HG03039 (cell line): Measurements from ENCODE around the gene KCNN1.
"Not testable (repeated sequence)": the region's sequence is repeated elsewhere in the genome, so short reads cannot be mapped to it uniquely, and the experiment has no call there.

ENCODE experiments used
- ATAC-seq: cut with Tn5 transposase; IDR thresholded peaks from one replicate; pipeline ENCODE4 v1.9.1; 2021; ENCODE audit warnings: mild to moderate bottlenecking, moderate library complexity; ENCODE audit not compliant: unreplicated experiment

Gene KCNN1

DNA sequence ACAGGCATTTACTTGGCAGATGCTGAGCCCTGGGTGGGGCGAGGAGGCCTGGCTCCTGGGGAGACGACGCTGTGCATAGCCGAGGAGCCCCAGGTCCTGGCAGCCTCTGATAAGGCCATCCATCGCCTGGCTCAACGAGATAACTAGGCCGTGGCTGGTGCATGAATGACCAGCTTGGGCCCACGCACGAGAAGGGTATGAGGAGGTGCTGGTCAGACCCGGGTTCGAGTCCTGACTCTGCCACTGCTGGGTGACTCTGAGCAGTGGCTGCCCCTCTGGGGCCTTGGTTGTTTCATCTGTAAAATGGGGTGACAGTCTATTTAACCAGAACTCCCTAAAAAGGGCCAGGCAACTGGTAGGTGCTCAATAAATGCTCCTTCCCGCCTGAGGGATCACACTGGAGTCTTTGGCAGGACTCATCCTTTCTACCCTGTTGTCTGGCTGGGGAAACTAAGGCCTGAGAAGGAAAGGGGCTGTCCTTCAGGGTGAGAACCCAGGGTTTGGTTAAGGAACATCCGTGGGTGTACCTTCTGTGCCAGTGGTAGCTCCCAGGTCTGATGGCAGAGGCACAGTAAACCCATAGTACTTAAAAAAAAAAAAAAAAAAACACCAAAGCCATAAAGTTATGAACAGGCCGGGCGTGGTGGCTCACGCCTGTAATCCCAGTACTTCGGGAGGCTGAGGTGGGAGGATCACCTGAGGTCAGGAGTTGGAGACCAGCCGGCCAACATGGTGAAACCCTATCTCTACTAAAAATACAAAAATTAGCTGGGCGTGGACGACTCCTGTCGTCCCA, 33.0 kb downstream of the KCNN1 start:
- ATAC-seq: no peak

GRCh38 chr19:18000480-18000914, 33.6 kb downstream of the KCNN1 start:
- ATAC-seq: no peak

GRCh38 chr19:18000915-18001776, 34.2 kb downstream of the KCNN1 start:
- ATAC-seq: no peak

- no peak for ATAC-seq
Measured at GRCh38 chr19:18001777-18002345, 35.0 kb downstream of the KCNN1 start.

DNA sequence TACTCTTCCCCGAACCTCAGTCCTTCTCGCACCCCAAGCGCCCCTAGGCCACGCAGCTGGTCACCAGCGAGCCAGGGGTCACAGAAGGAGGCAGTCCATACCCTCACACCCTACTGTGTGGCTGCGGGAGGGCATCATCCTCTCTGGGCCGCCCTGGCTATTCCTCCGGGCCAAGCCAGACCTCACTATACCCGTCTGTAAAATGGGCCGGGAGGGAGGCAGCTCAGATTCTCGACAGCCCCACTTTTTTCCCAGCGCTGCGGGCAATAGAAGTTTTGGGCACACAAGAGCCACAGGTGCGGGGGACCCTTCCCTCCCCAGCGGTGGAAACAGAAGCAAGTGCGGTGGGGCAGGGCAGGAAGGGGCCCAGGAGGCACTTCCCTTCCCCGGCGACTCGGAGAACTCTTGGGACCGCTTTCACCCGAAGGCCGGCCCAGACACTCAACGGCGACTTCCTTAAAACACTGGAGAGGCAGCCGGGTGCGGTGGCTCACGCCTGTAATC, 35.5 kb downstream of the KCNN1 start:
- no peak for ATAC-seq

GRCh38 chr19:18005750-18006149, 38.8 kb downstream of the KCNN1 start:
- ATAC-seq: not testable (repeated sequence)

- ATAC-seq: no peak
Measured at GRCh38 chr19:18007044-18007916, 40.4 kb downstream of the KCNN1 start.

- no peak for ATAC-seq
Measured at GRCh38 chr19:18007917-18008673, 41.2 kb downstream of the KCNN1 start, which contains the start of gene ARRDC2. ARRDC2 (plus strand) TSS chr19:18008170; CDS start chr19:18008311, 141 bp downstream.

GRCh38 chr19:18008814-18009213, 41.9 kb downstream of the KCNN1 start:
- ATAC-seq: no peak

GRCh38 chr19:18009412-18010066, 42.6 kb downstream of the KCNN1 start:
- ATAC-seq: no peak

DNA sequence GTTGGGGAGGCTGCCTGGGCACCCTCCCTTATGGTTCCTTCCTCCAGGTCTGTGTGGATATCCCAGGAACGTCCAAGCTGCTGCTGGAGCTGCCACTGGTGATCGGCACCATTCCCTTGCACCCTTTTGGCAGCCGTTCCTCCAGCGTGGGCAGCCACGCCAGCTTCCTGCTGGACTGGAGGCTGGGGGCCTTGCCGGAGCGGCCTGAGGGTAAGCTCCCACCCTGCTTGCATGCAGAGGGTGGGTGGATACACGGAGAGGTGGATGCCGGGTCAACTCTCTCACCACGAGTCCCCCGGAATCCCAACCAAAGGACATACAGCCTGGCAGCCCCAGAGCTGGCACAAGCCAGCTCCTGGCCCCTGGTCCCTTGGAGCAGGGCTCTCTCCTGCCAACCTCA, 43.2 kb downstream of the KCNN1 start:
- no peak for ATAC-seq

DNA sequence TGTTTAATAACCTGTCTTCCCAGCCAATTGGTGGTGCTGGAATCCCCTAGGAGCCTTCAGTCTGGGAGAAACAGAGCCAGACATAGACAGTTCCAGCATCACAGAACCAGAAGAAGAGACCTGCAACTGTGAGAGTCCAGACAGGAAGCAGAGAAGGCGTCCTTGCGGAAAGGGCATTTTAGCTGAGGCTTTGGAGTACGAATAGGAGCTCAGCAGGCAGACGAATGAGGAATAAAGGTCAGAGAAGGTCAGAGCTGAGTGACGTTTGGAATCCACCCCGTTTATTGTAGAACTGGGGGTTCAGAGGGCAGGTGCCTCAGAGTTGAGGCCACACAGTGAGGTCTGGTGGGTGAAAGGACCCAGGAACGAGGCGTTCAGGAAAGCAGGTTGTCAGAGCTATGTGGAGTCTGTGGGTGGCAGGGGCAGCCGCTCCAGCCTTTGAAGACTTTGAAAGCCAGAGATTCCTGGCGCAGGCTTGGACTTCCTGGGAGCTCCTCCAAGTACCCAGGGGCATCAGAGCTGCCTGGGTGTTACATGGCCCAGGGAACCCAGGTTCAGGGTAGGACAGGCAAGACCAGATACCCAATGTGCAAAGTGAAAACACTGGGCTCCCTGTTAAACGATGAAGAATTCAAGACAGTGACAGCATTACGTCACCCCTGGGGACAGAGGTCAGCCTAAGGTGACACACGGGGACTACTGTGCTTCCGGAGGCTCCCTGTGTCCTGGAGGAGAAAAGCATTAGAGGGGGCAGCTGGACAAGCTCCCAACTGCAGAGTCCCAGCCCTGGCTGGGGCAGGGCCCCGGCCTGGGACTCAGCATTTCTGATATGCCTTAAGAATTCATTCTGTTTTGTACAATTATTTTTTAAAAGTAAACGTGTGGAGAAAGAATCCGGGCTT, 46.6 kb downstream of the KCNN1 start:
- ATAC-seq: no peak

DNA sequence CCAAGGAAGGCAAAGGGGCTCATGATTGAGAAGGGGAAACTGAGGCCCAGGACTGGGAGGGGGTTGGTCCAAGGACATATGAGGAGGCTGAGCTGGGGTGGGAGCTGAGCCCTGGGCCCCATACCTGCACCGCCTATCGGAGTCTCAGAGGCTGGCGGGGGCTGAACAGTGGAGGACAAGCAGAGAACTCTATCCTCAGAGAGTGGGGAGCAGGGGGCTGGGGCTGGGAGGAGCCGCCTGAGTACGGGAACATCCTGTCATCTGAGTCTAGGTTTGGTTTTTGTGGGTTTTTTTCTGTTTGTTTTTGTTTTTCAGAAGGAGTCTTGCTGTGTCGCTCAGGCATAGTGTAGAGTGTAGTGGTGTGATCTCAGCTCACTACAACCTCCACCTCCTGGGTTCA, 47.3 kb downstream of the KCNN1 start:
- ATAC-seq: no peak

GRCh38 chr19:18016209-18016910, 49.5 kb downstream of the KCNN1 start:
- ATAC-seq: no peak

GRCh38 chr19:18017275-18018083, 50.6 kb downstream of the KCNN1 start:
- ATAC-seq: no peak

DNA sequence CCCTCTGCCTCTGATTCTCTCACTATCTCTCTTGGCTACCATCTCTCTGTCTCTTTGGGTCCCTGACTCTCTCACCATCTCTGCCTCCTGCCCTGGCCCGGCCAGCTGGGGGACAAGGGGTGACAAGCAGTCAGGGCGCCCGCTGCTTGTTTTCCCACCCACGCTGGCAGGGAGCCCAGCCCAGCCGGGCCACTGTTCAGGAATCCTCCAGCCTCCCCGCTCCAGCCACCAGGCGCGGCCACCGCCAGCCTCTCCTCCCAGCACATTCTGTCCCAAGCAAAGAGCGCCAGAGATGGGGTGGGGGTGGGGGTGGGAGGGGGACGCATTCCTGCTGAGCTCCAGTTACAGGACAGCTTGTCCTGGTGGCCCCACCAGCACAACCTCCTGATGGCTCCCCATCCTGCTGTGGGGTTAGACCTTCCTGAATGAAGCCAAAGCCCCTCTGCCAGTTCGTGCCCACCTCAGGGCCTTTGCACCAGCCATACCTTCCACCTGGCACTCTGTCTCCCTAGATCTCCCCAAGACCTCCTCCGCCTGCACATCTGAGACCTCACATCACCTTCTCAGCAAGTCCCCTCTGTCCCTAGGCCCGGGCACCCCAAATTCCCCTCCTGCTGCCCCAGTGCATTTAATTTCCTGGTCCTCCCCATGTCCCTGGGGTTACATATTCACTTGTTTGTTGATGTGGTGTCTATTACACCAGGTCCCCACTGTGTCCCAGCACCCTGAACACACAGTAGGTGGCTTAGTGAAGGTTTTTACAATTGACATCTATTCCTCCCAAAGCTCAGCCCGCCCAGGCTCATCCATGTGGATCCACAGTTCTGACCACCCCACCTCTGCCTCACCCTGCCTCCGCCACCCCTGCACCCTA, 53.5 kb downstream of the KCNN1 start:
- no peak for ATAC-seq
